OCI-M2 (cell line): Measurements from ENCODE around the gene ZFYVE28.
"Not testable (repeated sequence)": the region's sequence is repeated elsewhere in the genome, so short reads cannot be mapped to it uniquely, and the experiment has no call there.

Source experiments
- DNase-seq: peaks from one replicate; lab custom pipeline; 2025; ENCODE audit not compliant: unreplicated experiment; lab: John Stamatoyannopoulos, UW

ZFYVE28 gene

GRCh38 chr4:2221378-2221777 is 197.1 kb downstream of the ZFYVE28 start:
- not testable (repeated sequence) for DNase-seq

DNA sequence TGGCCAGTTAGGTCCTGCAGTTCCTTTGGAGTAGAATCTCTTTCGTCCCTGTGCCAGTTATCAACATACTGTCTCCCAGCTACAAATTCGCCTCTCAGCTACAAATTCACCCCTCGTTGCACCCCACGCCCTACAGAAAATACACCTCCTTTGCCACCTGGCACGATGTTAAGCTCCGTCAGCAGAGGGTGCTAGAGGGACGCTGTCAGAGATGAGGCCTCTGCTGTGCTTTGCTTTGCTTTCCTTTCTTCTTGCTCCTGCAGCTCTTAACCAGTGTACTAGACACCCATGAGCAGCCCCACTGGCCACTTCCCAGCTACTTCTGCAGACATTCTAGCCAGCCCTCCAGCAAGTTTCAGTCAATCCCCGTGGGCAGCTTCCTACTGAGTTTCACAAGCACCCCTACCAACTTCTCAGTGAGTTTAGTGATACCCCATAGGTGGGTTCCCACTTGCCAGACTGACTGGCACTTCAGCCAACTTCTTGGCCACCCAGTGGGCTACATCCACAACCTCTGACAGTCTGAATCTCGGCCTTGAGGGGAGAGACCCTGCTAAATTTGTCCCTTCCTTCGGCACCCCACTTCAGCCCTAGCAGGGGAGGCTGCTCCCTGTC is 198.3 kb downstream of the ZFYVE28 start:
- no peak for DNase-seq
